Measurements from ENCODE around the gene MYBPC1.
"Not testable (repeated sequence)": the region's sequence is repeated elsewhere in the genome, so short reads cannot be mapped to it uniquely, and the experiment has no call there.

Gene MYBPC1

GRCh38 chr12:101594700-101595099, at the start of gene MYBPC1:
MYBPC1 (plus strand) TSS chr12:101594971; CDS start chr12:101595071, 100 bp downstream.
- no peak for DNase-seq

- no peak for DNase-seq
These were observed 43.2 kb upstream of the MYBPC1 start for GRCh38 chr12:101551362-101552114.

DNA sequence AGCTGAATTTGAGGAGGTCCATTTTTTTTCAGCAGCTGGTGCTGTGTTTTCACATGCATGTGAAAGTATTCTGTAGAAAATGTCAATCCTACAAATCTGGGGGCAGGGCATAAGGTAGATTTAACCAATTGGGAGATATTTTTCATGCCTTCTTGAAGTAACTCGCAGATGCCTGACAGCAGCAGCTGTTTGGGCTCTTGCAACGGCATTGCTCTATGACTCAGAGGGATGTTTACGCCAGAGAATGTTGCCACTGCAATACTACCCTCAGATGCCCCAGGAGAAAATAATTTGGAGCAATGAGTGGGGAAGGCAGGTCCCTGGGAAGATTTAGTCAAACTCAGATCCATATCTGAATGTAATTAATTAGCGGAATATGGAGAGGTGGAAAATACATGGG, 42.5 kb upstream of the MYBPC1 start:
- DNase-seq, result no peak

GRCh38 chr12:101557094-101557493, 37.7 kb upstream of the MYBPC1 start:
- DNase-seq, result no peak

GRCh38 chr12:101558726-101559125, 36.0 kb upstream of the MYBPC1 start:
- DNase-seq, result not testable (repeated sequence)

DNA sequence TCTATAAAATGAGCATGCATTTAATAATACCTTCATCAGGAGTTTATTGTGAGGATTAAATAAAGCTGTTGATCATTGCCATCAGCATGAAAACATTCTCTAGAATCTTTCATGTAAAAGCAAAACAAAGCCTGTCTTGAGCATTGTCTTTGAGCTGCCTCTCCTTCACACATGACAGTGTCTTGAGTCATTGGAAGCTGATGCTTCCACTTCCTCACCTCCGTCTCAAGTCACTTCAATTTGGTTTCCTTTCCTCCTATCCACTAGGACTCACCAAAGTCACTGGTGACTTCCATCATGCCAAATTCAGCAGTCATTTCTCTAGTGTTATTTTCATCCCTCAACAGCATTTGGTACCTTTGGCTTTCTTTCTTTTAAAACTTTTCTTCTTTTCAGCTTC, 31.6 kb upstream of the MYBPC1 start:
- DNase-seq, result no peak

GRCh38 chr12:101564912-101565311, 29.9 kb upstream of the MYBPC1 start:
- no peak for DNase-seq

GRCh38 chr12:101566318-101566717, 28.5 kb upstream of the MYBPC1 start:
- DNase-seq, result no peak

DNA sequence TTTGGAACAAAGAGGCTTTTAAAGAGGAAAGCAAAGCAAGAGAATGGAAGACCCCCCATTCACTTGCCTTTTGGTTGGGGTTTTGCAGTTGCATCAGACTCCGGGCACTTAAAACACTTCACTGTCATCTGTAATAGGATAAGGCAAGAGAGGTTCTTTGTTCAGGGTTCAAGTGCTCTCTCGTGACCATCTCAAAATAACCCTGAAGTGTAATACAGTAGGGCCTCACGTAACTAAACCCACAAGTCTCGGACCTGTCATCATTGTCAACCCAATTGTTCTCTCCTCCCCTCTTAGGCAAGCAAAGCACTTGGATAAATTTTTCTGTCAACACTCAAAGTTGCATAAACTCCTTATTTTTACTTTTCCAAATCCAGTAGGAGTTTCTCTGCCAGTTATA, 26.9 kb upstream of the MYBPC1 start:
- DNase-seq, result no peak

- DNase-seq, result no peak
These were observed 24.7 kb upstream of the MYBPC1 start for GRCh38 chr12:101570047-101570446.

DNA sequence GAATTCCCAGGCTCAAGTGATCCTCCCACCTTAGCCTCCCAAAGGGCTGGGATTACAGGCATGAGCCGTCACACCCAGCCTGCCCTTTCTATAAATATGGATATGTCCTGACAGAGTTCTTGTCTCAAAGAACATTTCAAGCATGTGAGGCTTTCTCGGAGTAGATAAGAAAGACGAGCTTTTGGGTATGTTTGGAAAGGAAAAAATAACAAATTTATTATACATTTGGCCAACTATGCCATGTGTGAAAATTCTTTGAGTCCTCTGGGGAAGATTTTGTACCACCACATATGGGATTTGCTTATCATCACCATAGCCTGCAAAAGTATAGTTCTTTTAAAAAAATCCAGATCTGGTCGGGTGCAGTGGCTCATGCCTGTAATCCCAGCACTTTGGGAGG, 23.7 kb upstream of the MYBPC1 start:
- DNase-seq, result no peak

DNA sequence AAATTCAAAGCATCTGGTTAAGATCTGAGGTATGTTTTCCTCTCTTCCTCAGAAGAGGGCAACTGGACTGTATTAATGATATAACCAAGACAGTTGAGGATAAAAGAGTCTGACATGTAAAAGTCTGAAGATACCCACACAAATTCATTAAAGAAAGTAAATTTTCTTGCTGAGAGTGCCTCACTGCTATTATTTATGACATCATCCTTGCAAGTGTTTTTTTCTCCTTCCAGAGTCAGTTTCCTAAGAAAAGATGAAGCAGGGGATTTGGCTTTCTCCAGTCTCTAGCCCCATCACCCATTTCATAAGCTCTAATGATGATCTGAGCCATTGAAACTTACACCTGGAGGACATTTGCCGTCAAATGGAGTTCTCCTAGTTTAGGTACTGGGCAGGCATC, 21.0 kb upstream of the MYBPC1 start:
- no peak for DNase-seq

- DNase-seq, result no peak
These were observed 16.4 kb upstream of the MYBPC1 start for GRCh38 chr12:101578417-101578816.

DNA sequence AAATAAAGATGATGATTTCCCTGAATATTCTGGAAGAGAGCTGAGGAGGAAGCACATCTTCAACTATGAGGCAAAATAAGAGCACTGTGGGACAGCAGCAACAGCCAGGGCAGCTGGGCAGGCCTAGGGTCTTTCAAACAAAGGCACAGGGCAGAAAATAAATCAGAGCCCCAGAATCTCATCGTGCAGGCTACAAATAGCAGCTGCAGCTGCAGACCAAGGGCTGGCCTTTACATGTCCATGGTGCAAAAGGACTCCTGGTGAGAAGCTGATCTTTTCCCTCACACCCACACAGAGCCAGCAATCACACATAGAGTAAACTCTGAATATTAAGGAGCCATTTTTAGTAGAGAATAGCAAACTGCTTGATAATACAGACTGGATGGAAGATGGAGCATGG, 13.6 kb upstream of the MYBPC1 start:
- no peak for DNase-seq

DNA sequence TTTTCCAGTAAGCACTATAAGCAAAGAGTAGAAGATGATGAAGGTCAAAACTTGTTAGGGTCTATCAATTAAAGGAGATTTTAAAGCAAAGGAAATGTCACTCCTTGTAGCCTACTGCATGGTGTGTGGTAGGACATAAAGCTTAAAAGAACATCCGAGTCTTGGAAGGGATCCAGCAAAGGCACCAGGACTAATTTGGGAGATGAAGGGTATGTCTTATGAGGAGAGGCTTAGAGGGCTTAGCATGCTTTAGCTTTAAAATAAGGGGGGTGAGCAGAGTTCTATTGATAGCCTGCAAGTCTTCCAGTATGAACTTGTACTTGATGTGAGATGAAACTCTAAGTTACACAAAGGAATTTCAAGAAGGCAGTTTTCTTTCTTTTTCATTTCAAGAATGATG, 11.8 kb upstream of the MYBPC1 start:
- DNase-seq, result no peak

- no peak for DNase-seq
These were observed 4.4 kb upstream of the MYBPC1 start for GRCh38 chr12:101590383-101590782.

DNA sequence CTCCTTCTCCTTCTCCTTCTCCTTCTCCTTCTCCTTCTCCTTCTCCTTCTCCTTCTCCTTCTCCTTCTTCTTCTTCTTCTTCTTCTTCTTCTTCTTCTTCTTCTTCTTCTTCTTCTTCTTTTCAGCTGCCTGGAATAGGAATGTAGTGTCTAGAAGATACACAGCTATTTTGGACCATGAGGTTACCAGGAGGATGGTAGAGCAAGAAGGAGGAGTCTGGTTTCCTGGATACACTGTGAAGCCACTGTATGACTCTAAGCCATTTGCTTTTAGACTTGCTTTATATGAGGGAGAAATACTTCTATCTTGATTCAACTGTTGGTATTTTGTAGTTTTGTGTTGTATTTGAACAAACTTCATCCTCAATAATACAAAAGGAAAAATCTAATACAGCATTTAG, 3.0 kb upstream of the MYBPC1 start:
- no peak for DNase-seq

- DNase-seq, result no peak
These were observed 2.3 kb upstream of the MYBPC1 start for GRCh38 chr12:101592448-101592847.

DNA sequence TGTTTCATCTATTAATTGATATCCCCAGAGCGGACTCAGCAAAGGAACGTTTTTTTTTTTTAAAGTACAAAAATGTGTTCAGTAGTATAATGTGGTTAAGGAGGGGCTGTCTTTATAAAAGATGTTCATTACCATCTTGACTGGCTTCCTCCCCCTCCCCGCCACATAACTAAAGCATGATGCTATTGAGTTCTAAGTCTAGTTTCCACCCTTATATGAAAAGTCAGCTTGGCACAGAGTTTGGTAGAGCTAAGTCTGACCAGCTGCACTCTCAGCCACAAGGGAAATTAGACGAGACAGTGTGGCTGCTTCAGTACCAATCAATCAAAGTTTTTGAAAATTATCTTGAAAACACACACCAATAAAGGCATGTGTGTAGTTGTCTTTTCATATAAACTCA, 1.9 kb upstream of the MYBPC1 start:
- no peak for DNase-seq

GRCh38 chr12:101596172-101596571, 1.4 kb downstream of the MYBPC1 start:
- DNase-seq, result no peak

DNA sequence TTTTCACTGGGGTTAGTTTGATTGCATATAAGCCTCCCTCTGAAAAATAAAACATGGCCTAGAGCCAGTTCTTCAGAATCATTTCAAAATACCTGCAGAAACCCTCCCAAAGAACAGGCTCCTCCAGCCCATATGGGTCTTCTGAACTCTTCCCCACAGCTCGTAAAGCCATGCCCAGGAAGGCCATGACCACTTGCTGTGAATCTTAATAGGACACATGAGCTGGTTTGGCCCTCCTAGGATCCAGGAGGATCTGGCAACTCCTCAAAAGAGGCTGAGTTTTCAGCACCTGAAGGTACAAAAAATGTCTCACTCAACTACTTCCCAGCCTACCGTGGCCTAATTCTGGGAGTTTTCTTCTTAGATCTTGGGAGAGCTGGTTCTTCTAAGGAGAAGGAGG, 2.4 kb downstream of the MYBPC1 start:
- no peak for DNase-seq

DNA sequence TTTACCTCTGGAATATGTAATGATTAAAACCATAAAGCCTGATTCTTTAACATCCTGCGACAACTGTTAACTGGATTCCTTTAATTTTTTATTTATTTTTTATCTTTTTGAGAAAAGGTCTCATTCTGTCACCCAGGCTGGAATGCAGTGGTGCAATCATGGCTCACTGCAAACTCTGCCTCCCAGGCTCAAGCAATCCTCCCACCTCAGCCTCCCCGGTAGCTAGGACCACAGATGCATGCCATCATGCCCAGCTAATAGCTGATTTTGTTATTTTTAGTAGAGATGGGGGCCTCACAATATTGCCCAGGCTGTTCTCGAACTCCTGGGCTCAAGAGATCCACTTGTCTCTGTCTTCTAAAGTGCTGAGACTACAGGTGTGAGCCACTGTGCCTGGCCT, 3.7 kb downstream of the MYBPC1 start:
- no peak for DNase-seq

DNA sequence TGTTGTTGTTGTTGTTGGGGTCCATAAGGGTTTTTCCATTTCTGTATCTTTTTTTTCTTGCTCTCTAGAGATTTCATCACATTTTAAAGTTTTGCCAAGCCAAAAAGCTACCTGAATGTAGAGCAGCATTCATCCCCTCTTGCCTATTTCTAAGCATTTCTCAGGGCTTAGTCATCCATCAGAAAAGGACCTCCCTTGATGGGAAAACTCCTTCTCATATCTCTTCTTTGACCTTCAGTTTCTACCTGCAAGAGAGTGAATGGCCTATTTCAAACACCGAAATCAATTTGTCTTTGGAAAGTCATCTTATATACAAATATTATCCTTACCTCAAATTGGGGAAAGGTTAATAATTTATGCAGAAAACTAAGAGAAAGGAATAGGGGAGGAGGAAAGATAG, 4.5 kb downstream of the MYBPC1 start:
- no peak for DNase-seq

DNA sequence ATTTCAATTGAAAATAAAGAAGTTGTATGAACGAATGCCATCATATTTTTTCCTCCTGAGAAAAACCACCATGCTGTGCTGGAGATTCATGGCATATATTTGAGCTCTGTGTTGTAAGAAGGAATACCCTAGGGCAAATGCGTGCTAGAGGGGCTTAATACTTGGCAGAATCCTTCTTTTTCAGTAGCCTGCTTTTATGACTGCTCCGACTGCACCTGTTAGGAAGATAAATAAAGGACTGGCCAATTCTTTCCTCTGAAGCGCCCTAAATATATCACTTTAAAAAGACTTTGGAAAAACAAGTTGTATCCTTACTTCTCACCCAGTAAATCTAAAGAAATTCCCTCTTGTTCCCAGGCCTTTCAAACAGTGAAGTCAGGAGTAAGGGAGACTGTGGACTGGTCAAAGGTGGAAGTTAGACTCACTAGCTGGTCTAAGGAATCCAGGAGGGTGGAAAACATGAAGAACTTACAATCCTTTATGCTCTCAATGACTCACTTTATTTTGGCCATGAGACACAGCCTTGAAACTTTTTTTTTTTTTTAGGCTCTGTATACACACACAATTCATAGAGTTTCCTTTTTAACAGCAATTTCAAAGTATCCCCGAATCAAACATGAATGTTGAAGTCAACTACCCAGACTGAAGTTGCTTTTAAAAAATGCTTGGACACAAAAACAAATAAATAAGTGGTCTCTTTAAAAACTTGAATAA, 5.2 kb downstream of the MYBPC1 start:
- DNase-seq, result no peak

GRCh38 chr12:101604132-101604531, 9.4 kb downstream of the MYBPC1 start:
- no peak for DNase-seq

Data from CD4-positive, alpha-beta T cell treated with Interleukin-6 for 4 hours (primary cell).